ENCODE measurements around the gene MAN1A2.

MAN1A2 gene

GRCh38 chr1:117401761-117402160 lies 34.5 kb downstream of the MAN1A2 start:
- H4K20me1 ChIP-seq (ENCODE audit: control insufficient read depth, insufficient read depth, low read depth, low read length) = no peaks in the 10 kb centered on the region
- no peak overlapping the region for H3K27ac ChIP-seq (ENCODE audit: low read depth, low read length)
- no peaks in the 10 kb centered on the region for H3K27me3 ChIP-seq (ENCODE audit: control insufficient read depth, low read length)
- no peaks in the 10 kb centered on the region for H3K9me2 ChIP-seq (replicated peaks; ENCODE audit: control insufficient read depth, low read length)
- no peaks in the 10 kb centered on the region for H3K4me1 ChIP-seq (ENCODE audit: control insufficient read depth, low read length)
- no peaks in the 10 kb centered on the region; the same call in 1 of the 2 replicates for H3K9me3 ChIP-seq (ENCODE audit: control insufficient read depth, insufficient read depth, low read length)
- TF ChIP-seq CTCF (IDR thresholded peaks at IDR 0.05; ENCODE audit: low read depth, low read length, poor library complexity, severe bottlenecking) (no peak), EZH2phosphoT487 (IDR thresholded peaks at IDR 0.05; ENCODE audit: borderline replicate concordance, low read length) (no peak)
- no peak overlapping the region for H3K4me2 ChIP-seq (ENCODE audit: low read length)
- peaks cover 33% of the 10 kb centered on the region for H3K36me3 ChIP-seq (ENCODE audit: control insufficient read depth, low read length)
- peaks cover 45% of the 10 kb centered on the region for H3K79me2 ChIP-seq (ENCODE audit: control insufficient read depth, low read length)
- H3F3A ChIP-seq (ENCODE audit: control insufficient read depth, insufficient read depth) = no peaks in the 10 kb centered on the region
- H3K4me3 ChIP-seq (ENCODE audit: low read length) = no peak overlapping the region

- Histone ChIP-seq H3K9me2 (replicated peaks; ENCODE audit: control insufficient read depth, low read length) (no peaks in the 10 kb centered on the region), H3K4me2 (ENCODE audit: low read length) (no peak overlapping the region), H3K79me2 (ENCODE audit: control insufficient read depth, low read length) (peaks cover 33% of the 10 kb centered on the region), H3K27me3 (ENCODE audit: control insufficient read depth, low read length) (no peaks in the 10 kb centered on the region), H3K9me3 (ENCODE audit: control insufficient read depth, insufficient read depth, low read length) (no peaks in the 10 kb centered on the region; the same call in 1 of the 2 replicates), H3F3A (ENCODE audit: control insufficient read depth, insufficient read depth) (no peaks in the 10 kb centered on the region), H4K20me1 (ENCODE audit: control insufficient read depth, insufficient read depth, low read depth, low read length) (no peaks in the 10 kb centered on the region), H3K36me3 (ENCODE audit: control insufficient read depth, low read length) (peaks cover 40% of the 10 kb centered on the region), H3K4me1 (ENCODE audit: control insufficient read depth, low read length) (no peaks in the 10 kb centered on the region), H3K27ac (ENCODE audit: low read depth, low read length) (no peak overlapping the region), H3K4me3 (ENCODE audit: low read length) (no peak overlapping the region)
- no peak for TF ChIP-seq EZH2phosphoT487 (IDR thresholded peaks at IDR 0.05; ENCODE audit: borderline replicate concordance, low read length)
- no peak for TF ChIP-seq CTCF (IDR thresholded peaks at IDR 0.05; ENCODE audit: low read depth, low read length, poor library complexity, severe bottlenecking)
These were observed 36.3 kb downstream of the MAN1A2 start for GRCh38 chr1:117403597-117403996.

DNA sequence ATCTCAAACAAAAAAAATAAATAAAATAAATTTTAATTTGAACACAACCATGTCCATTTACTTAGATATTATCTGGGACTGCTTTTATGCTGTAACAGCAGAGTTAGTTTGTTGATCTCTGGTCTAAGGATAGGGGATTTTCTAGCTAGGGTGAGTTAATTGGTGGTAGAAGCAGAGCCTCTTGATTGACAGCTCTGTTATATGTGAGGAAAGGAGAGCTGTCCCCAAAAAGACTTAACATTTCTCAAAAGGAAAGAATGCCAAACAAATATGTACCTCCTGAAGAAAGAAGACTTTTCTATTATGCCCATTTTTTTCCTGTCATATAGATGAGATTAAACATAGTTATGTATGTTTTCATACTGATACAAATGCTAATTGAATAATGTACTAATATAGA lies 37.8 kb downstream of the MAN1A2 start:
- Histone ChIP-seq H3K4me2 (ENCODE audit: low read length) (no peak overlapping the region), H3K27ac (ENCODE audit: low read depth, low read length) (no peak overlapping the region), H3K4me3 (ENCODE audit: low read length) (no peak overlapping the region), H3K36me3 (ENCODE audit: control insufficient read depth, low read length) (peaks cover 40% of the 10 kb centered on the region), H3F3A (ENCODE audit: control insufficient read depth, insufficient read depth) (no peaks in the 10 kb centered on the region), H3K27me3 (ENCODE audit: control insufficient read depth, low read length) (no peaks in the 10 kb centered on the region), H3K4me1 (ENCODE audit: control insufficient read depth, low read length) (no peaks in the 10 kb centered on the region), H3K79me2 (ENCODE audit: control insufficient read depth, low read length) (peaks cover 20% of the 10 kb centered on the region), H4K20me1 (ENCODE audit: control insufficient read depth, insufficient read depth, low read depth, low read length) (no peaks in the 10 kb centered on the region), H3K9me3 (ENCODE audit: control insufficient read depth, insufficient read depth, low read length) (no peaks in the 10 kb centered on the region; the same call in 1 of the 2 replicates), H3K9me2 (replicated peaks; ENCODE audit: control insufficient read depth, low read length) (no peaks in the 10 kb centered on the region)
- TF ChIP-seq CTCF (IDR thresholded peaks at IDR 0.05; ENCODE audit: low read depth, low read length, poor library complexity, severe bottlenecking) (no peak), EZH2phosphoT487 (IDR thresholded peaks at IDR 0.05; ENCODE audit: borderline replicate concordance, low read length) (no peak)
